Panc1 (cell line): ENCODE measurements around the gene IDNK. TPM values are rescaled to one million over a fixed set of nuclear protein-coding genes. Genes with fewer than 3 reads are reported as not detected.

Source experiments
- ATAC-seq: fragments of 200-7000 bp; cut with Tn5 transposase; 2 replicates; pipeline ENCODE4 v1.9.1; 2020; ENCODE audit warnings: mild to moderate bottlenecking, moderate library complexity
- BruUV-seq: library from RNA; stranded (reverse); fragments of 400-500 nt; replicated peaks from 2 replicates; lab custom pipeline; 2021; lab: Mats Ljungman, UMichigan
- CTCF ChIA-PET: fragments of 300-600 bp; sonication (Branson Sonifier 250); formaldehyde crosslinking; loops from one replicate; lab custom pipeline; 2022; ENCODE audit warnings: antibody characterized with exemption; lab: Charles Lee
- POLR2A ChIA-PET: fragments of 300-600 bp; sonication (Branson Sonifier 250); formaldehyde crosslinking; loops from one replicate; lab custom pipeline; 2022; ENCODE audit warnings: antibody characterized with exemption; lab: Charles Lee
- DNase-seq: peaks from one replicate; pipeline ENCODE4 v3.0.0-alpha.2; 2010; ENCODE audit warnings: low read depth, low spot score
- H3K27ac ChIP-seq: 2 replicates; pipeline ENCODE4 v1.5.1; 2011; ENCODE audit warnings: mild to moderate bottlenecking, low read length, inconsistent platforms
- H3K27me3 ChIP-seq: fragments of 200-500 bp; sonication (Bioruptor generic); 2 replicates; pipeline ENCODE4 v1.6.0; 2014; ENCODE audit warnings: low read length, inconsistent platforms; ENCODE audit not compliant: control insufficient read depth, insufficient read depth
- H3K36me3 ChIP-seq: fragments of 200-500 bp; sonication (Bioruptor generic); 2 replicates; pipeline ENCODE4 v1.5.1; 2014; ENCODE audit warnings: inconsistent platforms, mild to moderate bottlenecking, low read length, moderate library complexity; ENCODE audit not compliant: control insufficient read depth, insufficient read depth
- H3K4me1 ChIP-seq: 2 replicates; pipeline ENCODE4 v1.5.1; 2011; ENCODE audit warnings: inconsistent platforms, mild to moderate bottlenecking, low read length, moderate library complexity; ENCODE audit not compliant: control insufficient read depth, insufficient read depth
- H3K4me3 ChIP-seq, 2 experiments: 2 replicates each; pipeline ENCODE4 v1.5.1; 2011 to 2012; ENCODE audit warnings: low read depth in 2 of 2, low read length in 2 of 2, mild to moderate bottlenecking in 2 of 2, inconsistent platforms in 1 of 2, moderate library complexity in 1 of 2
- H3K9me3 ChIP-seq: fragments of 200-500 bp; sonication (Bioruptor generic); 2 replicates; pipeline ENCODE4 v1.5.1; 2014; ENCODE audit warnings: low read depth, mild to moderate bottlenecking, inconsistent platforms, low read length, moderate library complexity; ENCODE audit not compliant: control insufficient read depth, insufficient read depth
- CTCF ChIP-seq: fragments of 450-650 bp; IDR thresholded peaks from 2 replicates; pipeline ENCODE4 v1.5.1; 2017; ENCODE audit warnings: mild to moderate bottlenecking
- POLR2AphosphoS5 ChIP-seq: IDR thresholded peaks from 2 replicates; pipeline ENCODE4 v1.6.1; 2012; ENCODE audit warnings: mild to moderate bottlenecking, low read depth, low read length, moderate library complexity
- REST ChIP-seq, 2 experiments: IDR thresholded peaks; 2 replicates each; pipeline ENCODE4 v1.6.1; 2011 to 2012; ENCODE audit warnings: low read depth in 2 of 2, control low read depth in 1 of 2, low read length in 1 of 2, mild to moderate bottlenecking in 1 of 2, moderate library complexity in 1 of 2; ENCODE audit not compliant: insufficient read depth in 1 of 2
- SIN3A ChIP-seq: IDR thresholded peaks from 2 replicates; pipeline ENCODE4 v1.6.1; 2012; ENCODE audit warnings: low read depth, mild to moderate bottlenecking, low read length, moderate library complexity, borderline replicate concordance; ENCODE audit not compliant: insufficient read depth
- TCF7L2 ChIP-seq: IDR thresholded peaks from 2 replicates; pipeline ENCODE4 v1.6.1; 2011; ENCODE audit warnings: mild to moderate bottlenecking, low read depth, low read length, inconsistent platforms
- in situ Hi-C: cut with HindIII; loops from 2 replicates; pipeline ENCODE4 v1.10.0; 2016; ENCODE audit warnings: low sequenced_read_pairs, low pct_unique_long_range_greater_than_20kb
- intact Hi-C: fragments of 100-400 bp; cut with micrococcal nuclease; formaldehyde crosslinking; loops from one replicate; pipeline ENCODE4 v1.10.0; 2022; ENCODE audit not compliant: unreplicated experiment
- total RNA-seq: library from RNA; stranded (reverse); gene quantifications from one replicate; pipeline ENCODE4 v1.2.1, GENCODE V29; 2021; ENCODE audit not compliant: unreplicated experiment

IDNK gene
- total RNA-seq, 1 experiment from 2014 or later, result 1.9 TPM

DNA sequence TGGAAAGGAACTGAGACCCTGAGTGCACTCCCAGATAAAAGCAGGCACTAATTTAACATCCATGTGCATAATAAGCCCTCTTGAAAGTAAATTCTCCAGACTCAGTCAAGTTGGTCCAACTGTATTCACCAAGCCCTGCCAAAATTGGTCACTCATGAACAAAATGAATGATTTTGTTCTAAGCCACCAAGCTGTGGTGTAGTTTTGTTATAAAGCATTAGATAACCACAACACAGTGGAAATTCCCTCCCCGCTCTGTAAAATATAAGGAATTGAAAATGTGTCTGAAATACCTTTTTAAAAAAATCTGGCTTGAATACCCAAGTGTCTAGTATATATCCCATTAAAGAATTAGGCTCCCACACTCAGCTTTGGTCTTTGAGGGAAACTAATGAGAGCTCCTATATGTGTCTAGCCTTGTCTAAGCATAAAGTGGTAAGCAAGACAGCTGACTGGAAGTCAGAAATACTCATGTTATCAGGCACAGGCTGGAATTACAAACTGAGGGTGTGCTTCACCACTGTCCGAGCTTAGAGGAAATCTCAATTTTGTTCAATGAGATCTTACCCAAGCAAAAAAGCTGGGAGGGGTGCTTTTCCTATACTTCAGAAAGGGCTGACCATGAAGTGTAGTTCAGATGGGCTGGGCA lies 33.2 kb downstream of the IDNK start:
- ChIA-PET CTCF (interaction anchor here (0.7 kb wide), 1 partner anchor 265 kb away, joined by 3 read pairs; the partner anchor contains the start of gene KIF27), POLR2A (interaction anchor here (0.5 kb wide), 1 partner anchor 41 kb away, joined by 3 read pairs; no protein-coding TSS in a partner anchor)
- intact Hi-C loops, result no loop called here
- peaks cover 16% of the 10 kb centered on the region for H3K36me3 ChIP-seq
- BruUV-seq, result no TSS peak
- H3K4me3 ChIP-seq, result no peak overlapping the region
- DNase-seq (no peak), ATAC-seq (no peak)
- no peak for TF ChIP-seq TCF7L2
- TF ChIP-seq REST (IDR thresholded peaks at IDR 0.05; ENCODE audit: insufficient read depth in 1 of 2, low read depth in 2 of 2, low read length in 1 of 2), result no peak
- TF ChIP-seq SIN3A, result no peak
- no peak for TF ChIP-seq CTCF
- no peak for TF ChIP-seq POLR2AphosphoS5
- no peak overlapping the region for H3K27ac ChIP-seq
- H3K9me3 ChIP-seq, result no peaks in the 10 kb centered on the region
- H3K27me3 ChIP-seq, result no peaks in the 10 kb centered on the region
- in situ Hi-C loops, result no loop called here
- H3K4me1 ChIP-seq, result no peaks in the 10 kb centered on the region

GRCh38 chr9:83656952-83657351 lies 34.0 kb downstream of the IDNK start:
- intact Hi-C loops (no loop called here), in situ Hi-C loops (no loop called here)
- no peaks in the 10 kb centered on the region for H3K27me3 ChIP-seq
- no peaks in the 10 kb centered on the region for H3K4me1 ChIP-seq
- no peaks in the 10 kb centered on the region for H3K9me3 ChIP-seq
- ChIA-PET POLR2A (interaction anchor here (0.5 to 0.7 kb wide), 2 partner anchors 41 to 131 kb away, joined by 3 read pairs; no protein-coding TSS in a partner anchor), CTCF (no interaction called here)
- no peak for DNase-seq
- H3K4me3 ChIP-seq, result no peak overlapping the region
- no peak overlapping the region for H3K27ac ChIP-seq
- no peak for TF ChIP-seq CTCF
- BruUV-seq, result no TSS peak
- H3K36me3 ChIP-seq, result peaks cover 21% of the 10 kb centered on the region
- no peak for ATAC-seq
